Mesothelial cell of epicardium (in vitro differentiated cells): ENCODE measurements around the gene YJEFN3. TPM values are rescaled to one million over a fixed set of nuclear protein-coding genes. Genes with fewer than 3 reads are reported as not detected.

Source experiments
- DNase-seq, 2 experiments: peaks; one replicate each; pipeline ENCODE4 v3.0.0; 2021; ENCODE audit warnings: low spot score in 2 of 2; ENCODE audit not compliant: unreplicated experiment in 2 of 2
- H3K27ac Mint-ChIP-seq: 2 replicates; pipeline ENCODE4 v1.8.0; 2021; ENCODE audit warnings: mixed read lengths
- H3K27me3 Mint-ChIP-seq: 2 replicates; pipeline ENCODE4 v1.8.0; 2021; ENCODE audit warnings: low read depth, mixed read lengths
- H3K36me3 Mint-ChIP-seq: 2 replicates; pipeline ENCODE4 v1.8.0; 2021; ENCODE audit warnings: mixed read lengths
- H3K4me1 Mint-ChIP-seq: 2 replicates; pipeline ENCODE4 v1.8.0; 2021; ENCODE audit warnings: mixed read lengths
- H3K4me3 Mint-ChIP-seq: 2 replicates; pipeline ENCODE4 v1.8.0; 2021; ENCODE audit warnings: mild to moderate bottlenecking, moderate library complexity, mixed read lengths
- H3K9me3 Mint-ChIP-seq: 2 replicates; pipeline ENCODE4 v1.8.0; 2021; ENCODE audit warnings: mixed read lengths
- total RNA-seq: library from RNA; stranded (reverse); gene quantifications from 3 replicates; pipeline ENCODE4 v1.2.1, GENCODE V29; 2021
- TF ChIP-seq, protein P1 (sequence below): fragments of 200-600 bp; sonication (generic); IDR thresholded peaks from one replicate; pipeline ENCODE4 v1.5.0; 2021; ENCODE audit warnings: antibody characterized with exemption; ENCODE audit not compliant: unreplicated experiment

Gene YJEFN3
- total RNA-seq, 1 donor from 2014 or later: 22.6 TPM

DNA sequence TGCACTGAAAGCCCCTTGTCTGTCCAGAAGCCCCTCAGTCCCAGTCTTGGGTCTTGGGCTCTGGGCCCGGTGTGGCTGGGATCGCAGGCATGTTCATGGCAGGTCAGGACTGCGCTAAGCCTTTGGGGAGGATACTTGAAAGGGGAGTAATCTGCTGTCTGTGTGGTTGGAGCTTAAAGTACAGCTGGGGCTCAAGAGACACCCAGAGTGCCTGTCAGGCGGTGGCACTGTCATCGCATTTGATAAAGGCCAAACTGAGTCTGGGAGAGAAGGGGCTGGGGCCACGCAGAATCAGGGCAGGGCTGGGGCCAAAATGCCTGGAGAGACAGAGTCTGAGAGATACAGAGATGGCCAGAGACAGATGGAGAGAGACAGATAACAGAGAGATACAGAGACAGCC is 5.1 kb downstream of the YJEFN3 start:
- Mint-ChIP-seq H3K4me1 (peaks cover 28% of the 10 kb centered on the region), H3K27me3 (peaks cover 4% of the 10 kb centered on the region), H3K4me3 (no peak overlapping the region), H3K36me3 (peaks cover 1% of the 10 kb centered on the region), H3K27ac (peak overlapping the region; percentile 35), H3K9me3 (no peaks in the 10 kb centered on the region)
- TF ChIP-seq, protein P1, sequence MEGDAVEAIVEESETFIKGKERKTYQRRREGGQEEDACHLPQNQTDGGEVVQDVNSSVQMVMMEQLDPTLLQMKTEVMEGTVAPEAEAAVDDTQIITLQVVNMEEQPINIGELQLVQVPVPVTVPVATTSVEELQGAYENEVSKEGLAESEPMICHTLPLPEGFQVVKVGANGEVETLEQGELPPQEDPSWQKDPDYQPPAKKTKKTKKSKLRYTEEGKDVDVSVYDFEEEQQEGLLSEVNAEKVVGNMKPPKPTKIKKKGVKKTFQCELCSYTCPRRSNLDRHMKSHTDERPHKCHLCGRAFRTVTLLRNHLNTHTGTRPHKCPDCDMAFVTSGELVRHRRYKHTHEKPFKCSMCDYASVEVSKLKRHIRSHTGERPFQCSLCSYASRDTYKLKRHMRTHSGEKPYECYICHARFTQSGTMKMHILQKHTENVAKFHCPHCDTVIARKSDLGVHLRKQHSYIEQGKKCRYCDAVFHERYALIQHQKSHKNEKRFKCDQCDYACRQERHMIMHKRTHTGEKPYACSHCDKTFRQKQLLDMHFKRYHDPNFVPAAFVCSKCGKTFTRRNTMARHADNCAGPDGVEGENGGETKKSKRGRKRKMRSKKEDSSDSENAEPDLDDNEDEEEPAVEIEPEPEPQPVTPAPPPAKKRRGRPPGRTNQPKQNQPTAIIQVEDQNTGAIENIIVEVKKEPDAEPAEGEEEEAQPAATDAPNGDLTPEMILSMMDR: no peak
- DNase-seq: no peak

DNA sequence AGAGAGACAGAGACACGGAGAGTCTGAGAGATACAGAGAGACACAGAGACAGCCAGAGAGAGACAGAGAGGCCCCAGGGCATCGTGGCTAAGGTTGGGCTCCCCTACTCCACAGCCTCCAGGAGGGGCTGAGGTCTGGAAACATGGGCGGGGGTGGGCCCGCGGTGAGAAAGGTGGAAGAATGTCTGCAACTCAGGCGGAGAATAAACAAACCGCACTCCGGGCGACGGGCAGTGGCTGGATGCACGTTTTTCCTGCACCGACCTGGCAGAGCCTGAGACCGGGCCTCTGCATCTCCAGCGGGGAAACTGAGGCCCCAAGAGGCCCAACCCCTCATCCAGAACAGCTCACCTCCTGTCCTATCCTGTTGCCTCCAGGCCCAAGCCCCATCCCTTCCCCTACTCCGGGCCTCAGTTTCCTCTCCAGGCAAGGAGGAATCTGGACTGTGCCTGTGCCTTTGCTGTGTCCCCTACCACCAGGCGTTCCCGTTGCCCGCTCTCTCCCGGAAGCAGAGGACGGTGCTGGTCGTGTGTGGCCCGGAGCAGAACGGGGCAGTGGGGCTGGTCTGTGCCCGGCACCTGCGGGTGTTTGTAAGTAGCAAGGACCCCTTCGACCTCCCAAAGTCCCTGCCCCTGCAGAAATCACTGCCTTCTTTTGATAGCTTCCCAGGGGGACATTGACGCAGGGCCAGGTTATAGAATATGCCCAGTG is 6.0 kb downstream of the YJEFN3 start:
- Mint-ChIP-seq H3K27ac (no peak overlapping the region), H3K36me3 (no peaks in the 10 kb centered on the region), H3K4me3 (no peak overlapping the region), H3K4me1 (peaks cover 30% of the 10 kb centered on the region), H3K27me3 (peaks cover 6% of the 10 kb centered on the region), H3K9me3 (no peaks in the 10 kb centered on the region)
- DNase-seq: no peak
- TF ChIP-seq, protein P1: no peak

DNA sequence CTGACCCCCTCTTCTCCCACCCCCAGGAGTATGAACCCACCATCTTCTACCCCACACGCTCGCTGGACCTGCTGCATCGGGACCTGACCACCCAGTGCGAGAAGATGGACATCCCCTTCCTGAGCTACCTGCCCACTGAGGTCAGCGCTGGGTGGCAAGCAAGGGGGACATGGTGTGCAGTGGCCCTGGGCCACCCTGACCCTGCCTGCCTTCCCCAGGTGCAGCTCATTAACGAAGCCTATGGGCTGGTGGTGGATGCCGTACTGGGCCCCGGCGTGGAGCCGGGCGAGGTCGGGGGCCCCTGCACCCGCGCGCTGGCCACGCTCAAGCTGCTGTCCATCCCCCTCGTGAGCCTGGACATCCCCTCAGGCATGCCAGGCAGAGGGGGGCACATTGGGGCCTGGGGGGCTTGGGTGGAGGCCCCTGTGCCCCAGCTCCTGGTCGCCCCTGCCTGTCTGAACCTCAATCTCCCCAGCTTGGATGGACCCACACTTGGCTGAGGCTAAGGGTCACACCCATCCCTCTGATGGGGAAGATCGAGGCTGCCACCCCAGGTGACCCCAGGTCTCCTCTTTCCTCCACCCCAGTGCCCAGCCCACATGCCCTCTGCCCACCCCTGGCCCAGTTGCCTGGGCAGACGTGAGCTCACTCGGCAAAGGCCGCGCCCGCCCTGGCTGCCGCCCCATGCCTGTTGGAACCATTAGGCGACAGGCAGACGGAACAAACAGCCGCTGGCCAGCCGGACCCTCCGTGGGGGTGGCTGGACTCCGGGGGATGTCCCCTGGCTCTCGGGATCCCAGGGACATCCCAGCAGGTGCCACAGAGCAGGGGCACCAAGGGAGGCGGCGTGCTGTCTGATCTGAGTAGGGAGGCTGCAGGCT is 6.8 kb downstream of the YJEFN3 start:
- TF ChIP-seq, protein P1: no peak
- Mint-ChIP-seq H3K27me3 (peaks cover 6% of the 10 kb centered on the region), H3K36me3 (no peaks in the 10 kb centered on the region), H3K27ac (no peak overlapping the region), H3K4me1 (peaks cover 30% of the 10 kb centered on the region), H3K9me3 (no peaks in the 10 kb centered on the region), H3K4me3 (no peak overlapping the region)
- no peak for DNase-seq

DNA sequence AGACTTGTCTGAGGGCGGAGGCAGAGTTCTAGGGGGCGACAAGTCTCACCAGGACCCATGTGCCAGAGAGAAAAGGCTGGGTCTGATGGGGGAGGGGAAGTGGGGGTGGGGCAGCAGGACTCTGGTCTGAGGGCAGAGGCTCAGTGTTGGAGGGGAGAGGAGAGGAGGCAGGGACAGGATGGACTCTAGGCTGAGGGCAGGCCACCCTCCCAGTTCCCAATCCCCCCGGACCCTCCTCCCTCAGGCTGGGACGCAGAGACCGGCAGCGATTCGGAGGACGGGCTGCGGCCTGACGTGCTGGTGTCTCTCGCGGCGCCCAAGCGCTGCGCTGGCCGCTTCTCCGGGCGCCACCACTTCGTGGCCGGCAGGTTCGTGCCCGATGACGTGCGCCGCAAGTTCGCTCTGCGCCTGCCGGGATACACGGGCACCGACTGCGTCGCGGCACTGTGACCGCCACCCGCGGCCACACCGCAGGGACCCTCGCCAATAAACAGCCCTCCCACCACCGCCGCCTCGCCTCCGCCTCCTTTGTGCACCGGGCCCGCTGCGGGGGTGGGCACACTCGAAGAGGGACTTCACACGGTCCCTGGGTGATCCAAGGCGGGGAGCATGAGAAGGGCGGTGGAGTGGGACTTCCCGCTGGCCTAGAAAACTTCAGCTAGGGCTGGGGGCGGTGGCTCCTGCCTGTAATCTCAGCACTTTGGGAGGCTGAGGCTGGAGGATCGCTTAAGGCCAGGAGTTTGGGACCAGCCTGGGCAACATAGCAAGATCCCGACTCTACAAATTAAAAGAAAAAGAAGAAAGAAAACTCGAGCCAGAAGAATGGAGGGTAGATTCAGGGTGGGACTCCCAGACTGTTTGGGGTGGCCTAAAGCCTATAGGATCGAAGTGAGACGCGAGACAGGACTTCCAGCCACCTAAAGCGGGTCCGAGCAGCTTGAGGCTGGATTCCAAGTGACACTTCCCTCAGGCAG is 8.7 kb downstream of the YJEFN3 start:
- H3K4me1 Mint-ChIP-seq: peaks cover 26% of the 10 kb centered on the region
- H3K4me3 Mint-ChIP-seq: peak overlapping the region; percentile 70
- H3K27me3 Mint-ChIP-seq: peaks cover 6% of the 10 kb centered on the region
- no peaks in the 10 kb centered on the region for H3K36me3 Mint-ChIP-seq
- no peak for DNase-seq
- TF ChIP-seq, protein P1: no peak
- H3K9me3 Mint-ChIP-seq: no peaks in the 10 kb centered on the region
- H3K27ac Mint-ChIP-seq: no peak overlapping the region

DNA sequence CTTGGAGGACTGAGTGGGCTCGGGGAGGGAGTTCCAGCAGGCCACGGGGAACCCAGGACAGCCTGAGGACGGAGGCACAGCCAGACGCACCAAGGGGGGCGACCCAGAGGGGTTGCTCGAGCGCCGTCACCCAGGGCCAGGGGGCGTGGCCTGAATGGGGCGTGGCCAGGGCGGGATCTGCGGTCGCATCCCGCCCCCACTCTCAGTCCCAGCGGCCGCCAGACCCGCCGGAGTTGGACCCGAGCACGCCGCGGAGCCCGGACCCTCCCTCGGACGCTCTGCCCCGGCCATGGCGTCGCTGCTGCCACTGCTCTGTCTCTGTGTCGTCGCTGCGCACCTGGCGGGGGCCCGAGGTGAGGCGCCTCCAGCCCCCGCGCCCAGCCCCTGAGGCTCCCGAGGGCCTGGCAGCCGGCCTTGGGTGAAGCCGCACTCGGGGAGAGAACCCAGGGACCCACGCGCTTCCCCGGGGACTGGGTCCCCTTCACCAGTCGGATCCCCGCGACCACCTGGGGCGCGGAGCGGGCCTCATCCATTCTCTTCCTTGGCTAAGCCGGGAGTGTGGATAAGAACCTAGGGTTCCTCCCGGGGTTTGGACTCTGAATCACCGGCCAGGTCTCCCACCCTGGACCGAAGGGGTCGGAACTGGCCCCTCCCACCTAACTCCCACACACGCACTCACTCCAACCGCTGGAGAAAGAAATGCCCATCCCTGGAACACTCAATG is 9.5 kb downstream of the YJEFN3 start, which contains the start of gene CILP2:
CILP2 (plus strand) TSS at position 205 of the 724 bp plus-strand sequence; CDS start at position 290, 85 bp downstream.
- H3K27me3 Mint-ChIP-seq: peaks cover 6% of the 10 kb centered on the region
- TF ChIP-seq, protein P1: no peak
- peak within 1 kb of the TSS; percentile 70 for H3K4me3 Mint-ChIP-seq
- DNase-seq: peak; percentile 67 to 77
- H3K9me3 Mint-ChIP-seq: no peaks in the 10 kb centered on the region
- H3K4me1 Mint-ChIP-seq: peaks cover 23% of the 10 kb centered on the region
- no peaks in the 10 kb centered on the region for H3K36me3 Mint-ChIP-seq
- H3K27ac Mint-ChIP-seq: no peak within 1 kb of the TSS
